ENCODE results near the gene CHP2. TPM values are rescaled to one million over a fixed set of nuclear protein-coding genes. Genes with fewer than 3 reads are reported as not detected.
"Not testable (repeated sequence)": the region's sequence is repeated elsewhere in the genome, so short reads cannot be mapped to it uniquely, and the experiment has no call there.

CHP2 gene
- total RNA-seq, 1 donor from 2014 or later, result not detected

- ATAC-seq, result no peak
- intact Hi-C loops (cut with micrococcal nuclease), result no loop called here
- no peak for DNase-seq
Measured at GRCh38 chr16:23741675-23742303, 13.0 kb upstream of the CHP2 start.

GRCh38 chr16:23742766-23743165 is 12.1 kb upstream of the CHP2 start:
- DNase-seq (no peak), ATAC-seq (no peak)
- intact Hi-C loops (cut with micrococcal nuclease), result no loop called here

GRCh38 chr16:23745263-23745662 is 9.6 kb upstream of the CHP2 start:
- intact Hi-C loops (cut with micrococcal nuclease), result no loop called here
- ATAC-seq (no peak), DNase-seq (no peak)

DNA sequence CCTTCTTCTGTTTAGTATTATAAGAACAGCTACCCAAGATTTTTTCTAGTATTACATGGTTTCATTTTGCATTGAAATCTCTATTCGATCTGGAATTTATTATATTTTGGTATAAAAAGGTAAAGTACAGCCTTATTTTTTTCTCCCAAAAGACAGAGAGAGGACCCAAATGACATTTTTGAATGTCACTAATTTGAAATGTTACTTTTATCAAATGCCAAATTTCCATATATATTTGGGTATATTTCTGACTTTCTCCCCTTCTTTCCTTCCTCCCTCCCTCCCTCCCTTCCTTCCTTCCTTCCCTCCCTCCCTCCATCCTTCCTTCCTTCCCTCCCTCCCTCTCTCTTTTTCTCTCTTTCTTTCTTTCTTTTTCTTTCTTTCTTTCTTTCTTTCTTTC is 6.2 kb upstream of the CHP2 start:
- ATAC-seq (no peak), DNase-seq (no peak)
- intact Hi-C loops (cut with micrococcal nuclease), result no loop called here

- ATAC-seq; DNase-seq; intact Hi-C loops (cut with micrococcal nuclease): not testable (repeated sequence)
Measured at GRCh38 chr16:23751053-23751452, 3.8 kb upstream of the CHP2 start.

DNA sequence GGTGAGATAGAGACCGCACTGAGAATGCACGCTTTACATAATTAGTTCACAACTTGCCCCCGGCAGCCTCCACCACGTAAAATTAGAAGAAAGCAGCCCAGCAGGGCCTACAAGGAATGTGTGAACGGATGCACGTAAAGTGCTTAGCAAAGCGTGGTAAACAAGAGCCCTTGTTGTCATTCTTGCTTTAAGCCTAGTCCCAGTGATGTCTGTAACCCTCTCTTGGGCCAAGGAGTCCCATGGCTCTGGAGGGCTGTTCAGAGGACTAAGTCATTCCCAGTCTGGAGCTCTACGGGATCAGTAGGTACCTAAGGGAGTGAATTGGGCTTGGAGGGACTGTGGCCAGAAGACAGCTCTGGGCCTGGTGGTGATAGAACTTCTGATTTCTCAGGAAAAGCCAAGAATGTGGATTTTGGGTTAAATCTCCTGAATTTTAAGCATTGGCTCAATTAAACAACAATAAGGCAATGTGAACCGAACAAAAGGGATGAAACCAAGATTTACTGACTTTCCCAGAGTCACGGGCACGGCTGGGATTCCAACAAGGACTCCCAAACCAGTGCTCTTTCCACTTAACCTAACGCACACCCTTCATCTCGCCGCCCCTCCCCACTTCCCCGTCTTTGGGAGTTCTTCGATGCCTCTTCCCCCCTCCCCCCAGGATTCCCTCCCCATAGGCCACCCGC is 775 bp upstream of the CHP2 start:
- no peak for DNase-seq
- no peak for ATAC-seq
- intact Hi-C loops (cut with micrococcal nuclease), result no loop called here

DNA sequence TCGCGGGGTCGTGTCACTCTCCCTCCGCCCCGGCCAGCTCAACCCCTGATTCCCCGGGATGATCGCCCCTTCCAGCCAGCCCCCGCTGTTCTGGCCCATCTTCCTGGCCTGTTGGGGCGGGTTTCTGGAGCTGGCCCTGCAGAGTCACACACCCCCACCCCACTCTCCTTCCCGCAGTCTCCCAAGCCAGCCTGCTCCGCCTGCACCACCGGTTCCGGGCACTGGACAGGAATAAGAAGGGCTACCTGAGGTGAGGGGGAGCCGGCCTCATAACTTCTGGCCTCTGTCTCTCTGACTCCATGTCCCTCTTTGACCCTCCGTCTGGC is 621 bp downstream of the CHP2 start:
- intact Hi-C loops (cut with micrococcal nuclease), result no loop called here
- no peak for ATAC-seq
- no peak for DNase-seq

DNA sequence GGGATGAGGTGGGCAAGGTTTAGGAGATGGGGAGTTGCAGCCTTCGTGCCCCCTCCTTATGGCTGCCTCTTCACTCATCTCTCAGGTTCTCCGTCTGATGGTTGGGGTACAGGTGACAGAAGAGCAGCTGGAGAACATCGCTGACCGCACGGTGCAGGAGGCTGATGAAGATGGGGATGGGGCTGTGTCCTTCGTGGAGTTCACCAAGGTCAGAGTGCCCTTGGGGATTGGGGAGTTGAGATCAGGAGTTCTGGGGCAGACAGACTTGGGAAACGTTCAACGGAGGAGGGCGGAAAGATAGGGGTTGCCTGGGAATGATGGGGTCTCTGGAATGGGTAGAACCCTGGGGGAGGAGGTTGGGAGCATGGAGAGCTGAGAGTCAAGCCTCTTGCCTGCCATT is 2.3 kb downstream of the CHP2 start:
- ATAC-seq (no peak), DNase-seq (no peak)
- intact Hi-C loops (cut with micrococcal nuclease), result no loop called here

- DNase-seq, result no peak
- no peak for ATAC-seq
- intact Hi-C loops (cut with micrococcal nuclease), result no loop called here
Measured at GRCh38 chr16:23757937-23758619, 3.3 kb downstream of the CHP2 start.

DNA sequence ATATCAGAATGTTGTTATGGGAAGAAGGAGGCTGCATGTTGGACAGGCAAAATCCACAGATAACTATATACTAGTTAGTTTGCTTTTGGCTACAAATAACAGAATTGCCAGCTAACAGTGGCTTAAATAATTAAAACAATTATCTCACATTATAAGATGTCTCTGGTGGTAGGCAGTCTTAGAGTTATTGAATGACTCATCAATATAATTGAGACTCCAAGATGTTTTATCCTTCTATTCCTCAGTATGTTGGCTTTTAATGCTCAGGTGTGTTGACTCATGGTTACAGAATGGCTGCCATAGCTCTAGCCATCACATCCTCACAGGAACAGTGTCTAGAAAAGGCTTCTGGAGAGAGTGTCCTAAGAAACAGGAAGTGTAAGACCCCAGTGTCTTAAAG is 11.1 kb downstream of the CHP2 start:
- DNase-seq (no peak), ATAC-seq (no peak)
- intact Hi-C loops (cut with micrococcal nuclease), result no loop called here

GRCh38 chr16:23768581-23768980 is 13.8 kb downstream of the CHP2 start:
- intact Hi-C loops (cut with micrococcal nuclease), result no loop called here
- ATAC-seq, result no peak
- no peak for DNase-seq

- ATAC-seq, result no peak
Measured at GRCh38 chr16:23771027-23771426, 16.2 kb downstream of the CHP2 start.

GRCh38 chr16:23771642-23772041 is 16.8 kb downstream of the CHP2 start:
- intact Hi-C loops (cut with micrococcal nuclease), result no loop called here
- ATAC-seq (no peak), DNase-seq (no peak)

More at GRCh38 chr16:23771027-23771426, 16.2 kb downstream of the CHP2 start:
- DNase-seq, result no peak
- intact Hi-C loops (cut with micrococcal nuclease), result no loop called here

DNA sequence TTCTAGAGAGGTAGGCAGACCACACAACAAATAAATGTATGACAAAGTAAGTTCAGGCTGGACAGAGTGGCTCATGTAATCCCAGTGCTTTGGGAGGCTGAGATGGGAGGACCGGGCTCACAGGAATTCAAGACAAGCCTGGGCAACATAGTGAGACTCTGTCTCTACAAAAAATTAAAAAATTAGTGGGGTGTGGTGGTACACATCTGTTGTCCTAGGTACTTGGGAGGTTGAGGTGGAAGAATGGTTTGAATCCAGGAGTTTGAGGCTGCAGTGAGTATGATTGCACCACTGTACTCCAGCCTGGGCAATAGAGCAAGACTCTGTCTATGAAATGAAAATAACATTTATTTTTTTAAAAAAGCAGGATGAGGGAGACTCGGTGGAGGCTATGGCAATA is 18.5 kb downstream of the CHP2 start:
- intact Hi-C loops (cut with micrococcal nuclease), result no loop called here
- ATAC-seq (no peak), DNase-seq (no peak)

GRCh38 chr16:23781176-23781575 is 26.4 kb downstream of the CHP2 start:
- intact Hi-C loops (cut with micrococcal nuclease), result no loop called here
- no peak for DNase-seq
- ATAC-seq, result no peak

DNA sequence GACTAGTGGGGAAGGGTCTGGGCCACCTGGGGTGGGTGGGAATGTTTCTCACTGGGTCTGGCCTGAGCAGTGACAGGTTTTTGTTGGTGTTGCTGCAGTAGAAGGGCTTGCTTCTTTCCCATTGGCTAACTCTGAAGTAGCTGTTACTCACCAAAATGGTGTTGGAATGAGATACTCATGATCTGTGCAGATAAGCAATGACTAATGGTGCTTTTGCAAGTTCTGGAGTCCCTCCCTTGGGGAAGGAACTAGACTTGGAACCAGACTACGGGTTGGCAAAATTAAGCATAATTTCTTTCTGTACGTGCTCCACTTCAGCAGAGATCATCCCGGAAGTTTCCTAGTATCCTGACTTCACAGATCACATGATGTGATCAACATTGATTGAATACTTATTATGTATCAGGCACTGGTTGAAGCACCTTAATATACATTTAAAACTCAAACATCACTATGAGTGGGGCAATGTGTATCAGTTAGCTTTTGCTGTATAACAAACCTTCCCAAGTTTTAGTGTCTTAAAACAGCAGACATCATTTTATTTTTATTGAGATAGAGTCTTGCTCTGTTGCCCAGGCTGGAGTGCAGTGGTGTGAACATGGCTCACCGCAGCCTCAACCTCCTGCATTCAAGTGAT is 30.1 kb downstream of the CHP2 start:
- intact Hi-C loops (cut with micrococcal nuclease), result no loop called here
- DNase-seq, result no peak
- ATAC-seq, result no peak

GRCh38 chr16:23785842-23786241 is 31.0 kb downstream of the CHP2 start:
- DNase-seq (no peak), ATAC-seq (no peak)
- intact Hi-C loops (cut with micrococcal nuclease), result no loop called here

DNA sequence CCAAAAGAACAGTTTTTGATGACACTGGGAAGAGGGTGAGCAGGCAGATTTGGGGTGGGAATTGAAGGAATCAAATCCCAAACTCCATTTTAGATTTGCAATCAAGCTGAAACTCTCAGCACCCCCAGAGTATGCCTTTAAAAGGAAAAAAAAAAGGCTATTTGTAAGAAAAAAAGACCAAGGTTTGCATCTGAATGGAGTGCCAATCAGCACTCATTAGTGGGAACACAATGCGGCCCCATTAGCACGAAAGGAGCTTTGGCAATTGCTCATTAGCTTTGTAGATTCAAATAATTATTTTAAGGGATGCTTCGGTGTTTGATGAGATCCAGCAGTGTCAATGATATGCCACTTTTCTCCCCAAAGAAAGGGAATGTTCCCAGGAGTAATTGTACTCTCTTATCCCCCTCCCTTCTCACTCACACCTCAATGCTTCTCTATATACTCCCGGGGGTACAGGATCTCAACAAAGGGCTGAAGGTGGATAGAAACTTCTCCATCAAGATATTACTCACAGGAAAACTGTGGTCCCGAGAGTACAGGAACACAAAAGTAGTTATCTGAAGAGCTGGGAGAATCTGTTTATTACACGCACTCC is 32.2 kb downstream of the CHP2 start:
- no peak for DNase-seq
- no peak for ATAC-seq
- intact Hi-C loops (cut with micrococcal nuclease), result no loop called here

DNA sequence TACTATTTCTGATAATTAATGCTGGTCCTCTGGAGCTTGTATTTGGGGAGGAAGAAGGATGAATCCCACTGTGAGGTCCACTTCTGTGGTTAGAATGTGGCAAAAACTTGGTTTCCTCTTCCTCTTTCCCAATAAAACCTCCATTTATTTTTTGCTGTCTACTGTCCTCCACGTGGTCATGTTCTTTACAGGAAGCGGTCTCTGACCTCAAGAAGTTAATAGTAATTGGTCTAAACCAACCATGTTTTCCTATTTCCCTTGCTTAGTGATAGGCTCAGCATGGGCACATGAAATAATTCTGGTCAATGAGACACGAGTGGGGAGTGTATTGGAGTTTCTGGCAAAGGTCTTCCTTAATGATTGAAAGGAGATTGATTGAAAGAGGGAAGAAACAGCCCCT is 33.9 kb downstream of the CHP2 start:
- DNase-seq, result no peak
- intact Hi-C loops (cut with micrococcal nuclease), result no loop called here
- no peak for ATAC-seq

GRCh38 chr16:23795378-23795777 is 40.6 kb downstream of the CHP2 start:
- DNase-seq (no peak), ATAC-seq (no peak)
- intact Hi-C loops (cut with micrococcal nuclease), result no loop called here

All from left ventricle myocardium superior (tissue), 1 donor.